GM19239 (cell line): Measurements from ENCODE around the gene FOXO3.
"Not testable (repeated sequence)": the region's sequence is repeated elsewhere in the genome, so short reads cannot be mapped to it uniquely, and the experiment has no call there.

ENCODE experiments used
- DNase-seq: peaks from one replicate; pipeline ENCODE4 v3.0.0; 2011; ENCODE audit warnings: low spot score; ENCODE audit not compliant: insufficient read length
- FAIRE-seq: peaks from 2 replicates; lab custom pipeline; 2011; peaks lifted over from hg19 to GRCh38; lab: Jason Lieb, UNC

FOXO3 gene

GRCh38 chr6:108560463-108561308, at the start of gene FOXO3:
FOXO3 (plus strand) TSS chr6:108560917; CDS start chr6:108561209, 292 bp downstream.
- DNase-seq (no peak), FAIRE-seq (no peak)

GRCh38 chr6:108518714-108519576, 41.8 kb upstream of the FOXO3 start:
- no peak for DNase-seq
- peak; percentile 76 for FAIRE-seq

GRCh38 chr6:108521616-108522107, 39.1 kb upstream of the FOXO3 start:
- no peak for FAIRE-seq
- DNase-seq = no peak

GRCh38 chr6:108523697-108524096, 37.0 kb upstream of the FOXO3 start:
- FAIRE-seq (no peak), DNase-seq (no peak)

- DNase-seq = no peak
- no peak for FAIRE-seq
Observed at GRCh38 chr6:108524528-108525248, 36.0 kb upstream of the FOXO3 start.

- FAIRE-seq = peak; percentile 49
- no peak for DNase-seq
Observed at GRCh38 chr6:108526739-108527174, 34.0 kb upstream of the FOXO3 start.

- FAIRE-seq (no peak), DNase-seq (no peak)
Observed at GRCh38 chr6:108528878-108529277, 31.8 kb upstream of the FOXO3 start.

GRCh38 chr6:108531332-108531731, 29.4 kb upstream of the FOXO3 start:
- no peak for DNase-seq
- FAIRE-seq = no peak

- DNase-seq = no peak
Observed at GRCh38 chr6:108535114-108535742, 25.5 kb upstream of the FOXO3 start.

GRCh38 chr6:108535920-108536535, 24.7 kb upstream of the FOXO3 start:
- not testable (repeated sequence) for FAIRE-seq, DNase-seq

More at GRCh38 chr6:108535114-108535742, 25.5 kb upstream of the FOXO3 start:
- FAIRE-seq = no peak

GRCh38 chr6:108541843-108542759, 18.6 kb upstream of the FOXO3 start:
- no peak for DNase-seq
- peak; percentile 95 for FAIRE-seq

- FAIRE-seq (no peak), DNase-seq (no peak)
Observed at GRCh38 chr6:108543175-108543940, 17.4 kb upstream of the FOXO3 start.

- FAIRE-seq (no peak), DNase-seq (no peak)
Observed at GRCh38 chr6:108544606-108545005, 16.1 kb upstream of the FOXO3 start.

- FAIRE-seq = no peak
Observed at GRCh38 chr6:108546079-108547049, 14.4 kb upstream of the FOXO3 start.

GRCh38 chr6:108549241-108549640, 11.5 kb upstream of the FOXO3 start:
- DNase-seq (no peak), FAIRE-seq (no peak)

More at GRCh38 chr6:108546079-108547049, 14.4 kb upstream of the FOXO3 start:
- no peak for DNase-seq

GRCh38 chr6:108549741-108550140, 11.0 kb upstream of the FOXO3 start:
- DNase-seq (no peak), FAIRE-seq (no peak)
